SHP77 treated with DMSO at 0.1 percent for 48 hours (cell line): ENCODE data around the gene MUC20.
"Not testable (repeated sequence)": the region's sequence is repeated elsewhere in the genome, so short reads cannot be mapped to it uniquely, and the experiment has no call there.

Source experiments
- DNase-seq: peaks from one replicate; lab custom pipeline; 2025; lab: John Stamatoyannopoulos, UW

The MUC20 gene

GRCh38 chr3:195710126-195710905 lies 10.5 kb upstream of the MUC20 start:
- not testable (repeated sequence) for DNase-seq

DNA sequence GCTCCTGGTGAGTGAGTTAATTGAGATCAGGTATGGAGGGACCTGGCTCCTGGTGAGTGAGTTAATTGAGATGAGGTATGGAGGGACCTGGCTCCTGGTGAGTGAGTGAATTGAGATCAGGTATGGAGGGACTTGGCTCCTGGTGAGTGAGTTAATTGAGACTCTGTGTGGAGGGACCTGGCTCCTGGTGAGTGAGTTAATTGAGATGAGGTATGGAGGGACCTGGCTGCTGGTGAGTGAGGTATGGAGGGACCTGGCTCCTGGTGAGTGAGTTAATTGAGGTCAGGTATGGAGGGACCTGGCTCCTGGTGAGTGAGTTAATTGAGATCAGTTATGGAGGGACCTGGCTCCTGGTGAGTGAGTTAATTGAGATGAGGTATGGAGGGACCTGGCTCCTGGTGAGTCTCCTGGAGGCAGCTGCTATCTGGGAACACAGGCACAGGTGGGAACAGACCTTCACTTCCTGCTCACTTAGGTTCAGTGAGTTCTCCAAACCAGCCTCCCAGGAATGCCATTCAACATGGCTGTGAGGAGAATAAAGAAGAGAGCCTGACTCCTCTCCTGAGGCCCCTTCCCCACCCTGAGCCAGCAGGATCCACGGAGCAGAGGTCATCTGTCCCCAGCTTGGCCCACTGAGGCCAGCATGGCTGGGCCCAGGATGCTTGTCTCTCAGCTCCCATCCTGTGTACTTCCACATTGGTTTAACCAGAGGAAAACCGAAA lies 9.5 kb upstream of the MUC20 start:
- DNase-seq: not testable (repeated sequence)

GRCh38 chr3:195711813-195712534 lies 8.8 kb upstream of the MUC20 start:
- DNase-seq: no peak

DNA sequence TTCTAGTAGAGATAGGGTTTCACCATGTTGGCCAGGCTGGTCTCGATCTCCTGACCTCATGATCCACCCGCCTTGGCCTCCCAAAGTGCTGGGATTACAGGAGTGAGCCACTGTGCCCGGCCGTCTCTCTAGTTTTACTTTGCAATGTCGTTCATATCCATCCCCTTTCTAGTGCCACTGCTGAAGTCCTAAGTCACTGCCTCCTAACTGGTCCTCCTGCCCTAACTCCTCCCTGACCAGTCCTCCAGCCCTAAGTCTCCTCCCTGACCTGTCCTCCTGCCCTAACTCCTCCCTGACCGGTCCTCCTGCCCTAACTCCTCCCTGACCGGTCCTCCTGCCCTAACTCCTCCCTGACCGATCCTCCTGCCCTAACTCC lies 8.3 kb upstream of the MUC20 start:
- not testable (repeated sequence) for DNase-seq

GRCh38 chr3:195713150-195713549 lies 7.6 kb upstream of the MUC20 start:
- not testable (repeated sequence) for DNase-seq

DNA sequence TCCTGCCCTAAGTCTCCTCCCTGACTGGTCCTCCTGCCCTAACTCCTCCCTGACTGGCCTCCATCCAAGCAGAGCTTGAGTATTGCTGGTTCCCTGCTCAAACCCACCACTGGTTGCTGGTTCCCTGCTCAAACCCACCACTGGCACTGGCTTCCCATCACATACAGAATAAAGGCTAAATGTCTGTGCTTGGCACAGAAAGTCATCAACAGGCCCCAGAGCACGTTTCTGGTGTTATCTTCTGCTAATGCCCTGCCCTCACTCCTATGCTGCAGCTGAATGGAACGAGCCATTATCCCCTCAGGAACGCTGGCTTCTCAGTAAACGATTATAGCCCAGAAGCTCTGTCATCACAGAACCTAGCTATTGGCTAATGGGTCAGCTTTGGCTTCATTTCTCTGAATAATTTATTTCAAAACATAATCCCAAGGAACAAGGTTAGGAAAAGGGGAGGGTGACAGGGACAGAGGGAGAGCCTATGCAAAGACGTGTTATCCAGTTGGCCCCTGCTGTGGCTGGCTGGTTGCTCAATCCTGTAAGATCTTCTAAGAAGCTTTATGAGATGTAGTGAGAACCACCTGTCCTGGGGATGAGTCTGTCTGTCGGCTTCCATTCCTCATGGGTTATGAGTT lies 6.3 kb upstream of the MUC20 start:
- no peak for DNase-seq

GRCh38 chr3:195715134-195715533 lies 5.6 kb upstream of the MUC20 start:
- DNase-seq: no peak

DNA sequence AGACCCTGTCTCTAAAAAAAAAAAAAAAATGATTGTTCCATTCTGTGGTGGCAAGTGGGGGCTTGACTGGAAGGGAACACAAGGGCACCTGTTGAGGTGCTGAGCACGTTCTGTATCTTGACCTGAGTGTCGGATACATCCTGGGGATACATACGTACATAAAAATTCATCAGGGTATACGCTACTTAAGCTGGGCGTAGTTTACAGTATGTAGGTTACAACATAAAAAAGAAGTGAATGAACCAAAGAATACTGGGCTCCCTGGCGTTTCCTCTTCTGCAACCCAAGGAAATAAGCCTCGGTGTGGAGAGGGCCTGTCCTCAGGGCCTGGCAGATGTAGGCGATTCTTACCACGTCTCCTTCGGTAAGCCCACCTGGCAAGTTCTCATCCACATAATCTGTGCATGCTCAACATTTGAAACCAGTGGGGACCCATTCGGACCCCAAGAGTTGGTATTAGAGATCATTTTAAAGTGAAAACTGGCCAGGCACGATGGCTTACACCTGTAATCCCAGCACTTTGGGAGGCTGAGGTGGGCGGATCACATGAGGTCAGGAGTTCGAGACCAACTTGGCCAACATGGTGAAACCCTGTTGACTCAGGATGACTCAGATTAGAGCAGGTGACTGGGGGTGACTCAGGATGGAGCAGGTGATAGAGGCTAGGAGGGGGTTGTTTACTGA lies 5.1 kb upstream of the MUC20 start:
- no peak for DNase-seq

DNA sequence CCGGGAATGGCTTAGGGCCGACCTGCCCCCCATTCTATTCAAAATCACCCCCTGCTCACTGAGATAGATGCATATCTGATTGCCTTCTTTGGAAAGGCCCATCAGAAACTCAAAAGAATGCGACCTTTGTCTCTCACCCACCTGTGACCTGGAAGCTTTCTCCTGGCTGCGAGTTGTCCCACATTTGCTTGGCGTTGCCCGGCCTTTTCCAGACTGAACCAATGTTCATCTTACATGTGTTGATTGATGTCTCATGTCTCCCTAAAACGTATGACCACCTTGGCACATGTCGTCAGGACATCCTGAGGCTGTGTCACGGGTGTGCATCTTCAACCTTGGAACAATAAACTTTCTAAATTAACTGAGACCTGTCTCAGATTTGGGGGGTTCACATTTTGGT lies 3.4 kb upstream of the MUC20 start:
- DNase-seq: no peak

- DNase-seq: no peak
Observed at GRCh38 chr3:195717852-195718476, 2.8 kb upstream of the MUC20 start.

DNA sequence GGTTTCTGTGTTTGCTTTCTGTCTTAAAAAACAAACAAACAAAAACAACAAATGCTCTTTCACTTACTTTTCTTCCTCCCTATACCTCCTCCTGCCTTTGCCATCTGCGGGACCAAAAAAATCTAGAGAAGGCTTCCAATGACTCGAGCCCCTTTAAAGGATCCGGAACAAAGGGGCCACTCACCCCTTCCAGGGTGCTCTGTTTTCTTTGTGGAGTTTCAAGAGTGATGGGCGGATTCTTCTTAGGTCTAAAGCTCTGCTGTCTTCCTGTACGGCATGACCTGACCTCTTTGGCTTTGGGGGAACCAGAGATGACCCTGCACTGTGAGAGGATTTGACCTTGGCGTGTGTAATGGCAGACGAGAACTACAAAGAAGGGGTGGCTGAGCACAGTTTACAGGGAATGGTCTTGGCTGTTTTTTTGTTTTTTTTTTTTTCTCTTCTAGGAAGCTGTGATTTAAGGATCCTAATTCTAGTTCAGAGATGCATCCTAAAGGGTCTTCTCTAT lies 2.2 kb upstream of the MUC20 start:
- no peak for DNase-seq

DNA sequence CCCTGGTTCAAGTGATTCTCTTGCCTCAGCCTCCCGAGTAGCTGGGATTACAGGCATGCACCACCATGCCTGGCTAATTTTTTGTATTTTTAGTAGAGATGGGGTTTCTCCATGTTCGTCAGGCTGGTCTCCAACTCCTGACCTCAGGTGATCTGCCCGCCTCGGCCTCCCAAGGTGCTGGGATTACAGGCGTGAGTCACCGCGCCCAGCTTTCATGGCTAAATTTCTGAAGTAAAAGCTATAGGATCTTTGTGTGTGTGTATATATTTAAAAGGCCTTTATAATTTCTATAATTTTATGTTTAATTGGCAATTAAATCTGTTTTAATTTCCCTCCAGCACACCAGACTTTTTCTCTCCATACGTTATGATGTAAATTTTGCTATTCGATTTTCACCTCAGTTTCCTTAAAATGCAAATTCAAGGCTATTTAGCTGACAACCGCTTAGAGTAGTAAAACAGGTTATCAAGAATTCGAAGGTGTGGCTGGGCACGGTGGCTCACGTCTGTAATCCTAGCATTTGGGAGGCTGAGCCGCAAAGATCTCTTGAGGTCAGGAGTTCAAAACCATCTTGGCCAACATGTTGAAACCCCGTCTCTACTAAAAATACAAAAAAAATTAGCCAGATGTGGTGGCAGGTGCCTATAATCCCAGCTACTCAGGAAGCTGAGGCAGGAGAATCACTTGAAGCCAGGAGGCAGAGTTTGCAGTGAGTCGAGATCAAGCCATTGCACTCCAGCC lies 1.1 kb upstream of the MUC20 start:
- not testable (repeated sequence) for DNase-seq

- DNase-seq: not testable (repeated sequence)
Observed at GRCh38 chr3:195722139-195722995, 1.6 kb downstream of the MUC20 start.

DNA sequence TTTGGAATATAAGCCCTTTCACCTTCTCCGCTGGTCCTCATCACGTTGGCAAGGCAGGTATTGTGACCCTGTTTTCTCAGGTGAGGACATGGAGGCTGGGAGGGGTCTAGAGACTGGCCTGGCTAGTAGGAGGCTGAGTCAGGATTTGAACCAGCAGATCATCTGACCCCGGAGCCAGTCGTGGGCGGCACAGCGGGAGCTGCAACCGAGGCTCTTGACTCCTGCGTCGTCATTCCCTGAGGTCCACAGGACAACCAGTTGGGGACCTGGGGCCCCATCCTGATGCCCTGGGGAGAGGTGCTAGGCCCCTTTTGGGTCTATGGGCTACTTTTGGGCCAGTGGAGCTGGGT lies 2.2 kb downstream of the MUC20 start:
- not testable (repeated sequence) for DNase-seq

- DNase-seq: not testable (repeated sequence)
Observed at GRCh38 chr3:195724363-195724762, 3.6 kb downstream of the MUC20 start.

GRCh38 chr3:195725916-195726740 lies 5.3 kb downstream of the MUC20 start:
- DNase-seq: not testable (repeated sequence)

DNA sequence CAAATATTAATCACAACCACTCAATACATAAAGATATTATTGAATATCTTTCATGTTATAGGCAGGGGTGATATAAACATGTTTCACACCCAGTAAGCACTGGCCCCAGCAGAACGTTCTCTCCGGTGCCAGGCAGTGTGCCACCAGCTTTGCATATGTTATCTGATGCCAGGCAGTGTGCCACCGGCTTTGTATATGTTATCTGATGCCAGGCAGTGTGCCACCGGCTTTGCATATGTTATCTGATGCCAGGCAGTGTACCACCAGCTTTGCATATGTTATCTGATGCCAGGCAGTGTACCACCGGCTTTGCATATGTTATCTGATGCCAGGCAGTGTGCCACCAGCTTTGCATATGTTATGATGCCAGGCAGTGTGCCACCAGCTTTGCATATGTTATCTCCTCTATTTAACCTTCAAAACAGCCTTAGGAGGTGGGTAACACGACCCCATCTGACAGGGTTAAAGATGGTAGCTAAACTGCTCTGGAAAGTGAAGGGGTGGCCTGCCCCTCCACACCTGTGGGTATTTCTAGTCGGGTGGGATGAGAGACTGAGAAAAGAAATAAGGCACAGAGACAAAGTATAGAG lies 6.9 kb downstream of the MUC20 start:
- no peak for DNase-seq

DNA sequence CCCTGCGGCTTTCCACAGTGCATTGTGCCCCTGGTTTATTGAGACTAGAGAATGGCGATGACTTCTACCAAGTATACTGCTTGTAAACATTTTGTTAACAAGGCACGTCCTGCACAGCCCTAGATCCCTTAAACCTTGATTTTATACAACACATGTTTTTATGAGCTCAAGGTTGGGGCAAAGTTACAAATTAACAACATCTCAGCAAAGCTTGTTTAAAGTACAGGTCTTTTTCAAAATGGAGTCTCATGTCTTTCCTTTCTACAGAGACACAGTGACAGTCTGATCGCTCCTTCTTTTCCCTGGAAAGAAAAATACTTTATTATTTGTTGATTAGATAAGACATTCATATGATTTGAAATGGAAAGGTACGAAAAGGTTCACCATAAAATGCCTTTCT lies 8.0 kb downstream of the MUC20 start:
- not testable (repeated sequence) for DNase-seq
